H1 (cell line): Measurements from ENCODE around the gene ABI1. TPM values are rescaled to one million over a fixed set of nuclear protein-coding genes. Genes with fewer than 3 reads are reported as not detected.

ENCODE experiments used
- CTCF ChIA-PET: fragments of 300-600 bp; sonication (Branson Sonifier 250); formaldehyde crosslinking; loops from one replicate; lab custom pipeline; 2021; ENCODE audit not compliant: partially characterized antibody; lab: Charles Lee
- POLR2A ChIA-PET: fragments of 300-600 bp; sonication (Branson Sonifier 250); formaldehyde crosslinking; loops from one replicate; lab custom pipeline; 2021; ENCODE audit warnings: inconsistent platforms; ENCODE audit not compliant: partially characterized antibody; lab: Charles Lee
- DNase-seq, 2 experiments: peaks; one replicate each; pipeline versions ENCODE4 v3.0.0 to v3.0.0-alpha.2; 2010 to 2022; ENCODE audit warnings: low spot score in 2 of 2, low read depth in 1 of 2, mixed read lengths in 1 of 2
- FAIRE-seq: peaks from 2 replicates; lab custom pipeline; 2011; peaks lifted over from hg19 to GRCh38; lab: Jason Lieb, UNC
- H2AFZ ChIP-seq: 2 replicates; pipeline ENCODE4 v1.8.1; 2012; ENCODE audit warnings: low read length, inconsistent platforms
- H2AK5ac ChIP-seq: 2 replicates; pipeline ENCODE4 v1.6.1; 2013; ENCODE audit warnings: low read depth, low read length
- H2BK120ac ChIP-seq: replicated peaks from 2 replicates; pipeline ENCODE3; 2013; ENCODE audit warnings: low read depth, low read length, inconsistent platforms
- H2BK12ac ChIP-seq: 2 replicates; pipeline ENCODE4 v1.6.1; 2013; ENCODE audit warnings: low read depth, low read length
- H2BK15ac ChIP-seq: 2 replicates; pipeline ENCODE4 v1.6.1; 2013; ENCODE audit warnings: low read length
- H2BK20ac ChIP-seq: 2 replicates; pipeline ENCODE4 v1.6.1; 2013; ENCODE audit warnings: low read length
- H2BK5ac ChIP-seq: 2 replicates; pipeline ENCODE4 v1.6.1; 2013; ENCODE audit warnings: low read depth, low read length
- H3K14ac ChIP-seq: 2 replicates; pipeline ENCODE4 v1.6.1; 2013; ENCODE audit warnings: inconsistent platforms; ENCODE audit not compliant: insufficient read length
- H3K18ac ChIP-seq: 2 replicates; pipeline ENCODE4 v1.6.1; 2013; ENCODE audit warnings: low read length; ENCODE audit errors: extremely low read depth
- H3K23ac ChIP-seq: 2 replicates; pipeline ENCODE4 v1.6.1; 2013; ENCODE audit warnings: inconsistent platforms; ENCODE audit not compliant: insufficient read length
- H3K23me2 ChIP-seq: 2 replicates; pipeline ENCODE4 v1.6.1; 2013; ENCODE audit warnings: low read depth, low read length
- H3K27ac ChIP-seq: 2 replicates; pipeline ENCODE4 v1.6.1; 2011; ENCODE audit warnings: low read depth, low read length, inconsistent platforms
- H3K27me3 ChIP-seq, 4 experiments: replicated peaks in 1 of 4; 1 replicate in 1 of 4; 2 replicates in 3 of 4; pipeline versions ENCODE4 v1.6.1 to v1.8.1; 2011 to 2013; ENCODE audit warnings: low read length in 3 of 4, mild to moderate bottlenecking in 3 of 4, inconsistent platforms in 2 of 4, mixed read lengths in 2 of 4, moderate library complexity in 1 of 4; ENCODE audit not compliant: control insufficient read depth in 3 of 4, insufficient read depth in 3 of 4; ENCODE audit errors: extremely low read depth in 1 of 4
- H3K36me3 ChIP-seq, 4 experiments: 2 replicates each; pipeline versions ENCODE4 v1.6.1 to v1.8.1; 2011 to 2013; ENCODE audit warnings: mild to moderate bottlenecking in 4 of 4, low read length in 3 of 4, moderate library complexity in 2 of 4, control low read depth in 1 of 4, inconsistent platforms in 1 of 4; ENCODE audit not compliant: insufficient read depth in 4 of 4, control insufficient read depth in 2 of 4
- H3K4ac ChIP-seq: replicated peaks from 2 replicates; pipeline ENCODE3; 2013; ENCODE audit warnings: low read length, low read depth, mixed read lengths, inconsistent platforms; ENCODE audit not compliant: insufficient read length
- H3K4me1 ChIP-seq, 4 experiments: replicated peaks in 1 of 4; 1 replicate in 1 of 4; 2 replicates in 3 of 4; pipeline versions ENCODE4 v1.6.1 to v1.8.1; 2011 to 2013; ENCODE audit warnings: low read length in 3 of 4, inconsistent platforms in 2 of 4, mixed read lengths in 1 of 4; ENCODE audit not compliant: insufficient read depth in 4 of 4, control insufficient read depth in 3 of 4
- H3K4me2 ChIP-seq, 2 experiments: 2 replicates each; pipeline versions ENCODE4 v1.6.1 to v1.8.1; 2011 to 2013; ENCODE audit warnings: low read depth in 2 of 2, low read length in 2 of 2, control low read depth in 1 of 2, inconsistent platforms in 1 of 2, mild to moderate bottlenecking in 1 of 2; ENCODE audit not compliant: insufficient read depth in 1 of 2
- H3K4me3 ChIP-seq, 4 experiments: fragments of 200-600, 300-600 bp in 1 of 4; sonication (generic), shearing (Covaris generic), sonication (Bioruptor Twin) in 1 of 4; 2 replicates each; pipeline versions ENCODE4 v1.5.1 to v1.8.1; 2011 to 2016; ENCODE audit warnings: low read length in 4 of 4, low read depth in 3 of 4, control low read depth in 2 of 4, inconsistent platforms in 2 of 4, mild to moderate bottlenecking in 2 of 4, mixed read lengths in 1 of 4, moderate library complexity in 1 of 4; ENCODE audit not compliant: insufficient read depth in 2 of 4; ENCODE audit errors: extremely low read depth in 1 of 4
- H3K56ac ChIP-seq: replicated peaks from 2 replicates; pipeline ENCODE3; 2013; ENCODE audit warnings: low read depth, mild to moderate bottlenecking, mixed read lengths, low read length, inconsistent platforms; ENCODE audit not compliant: insufficient read length
- H3K79me1 ChIP-seq: 2 replicates; pipeline ENCODE4 v1.6.1; 2013; ENCODE audit warnings: low read depth, low read length, control low read depth
- H3K79me2 ChIP-seq, 2 experiments: 2 replicates each; pipeline versions ENCODE4 v1.6.1 to v1.8.1; 2012 to 2013; ENCODE audit warnings: low read length in 2 of 2, mild to moderate bottlenecking in 2 of 2, inconsistent platforms in 1 of 2; ENCODE audit not compliant: insufficient read depth in 2 of 2, control insufficient read depth in 1 of 2
- H3K9ac ChIP-seq, 4 experiments: replicated peaks in 1 of 4; 1 replicate in 1 of 4; 2 replicates in 3 of 4; pipeline versions ENCODE4 v1.6.1 to v1.8.1; 2011 to 2013; ENCODE audit warnings: low read depth in 3 of 4, low read length in 3 of 4, control low read depth in 2 of 4, mild to moderate bottlenecking in 2 of 4, moderate library complexity in 2 of 4, inconsistent platforms in 1 of 4; ENCODE audit errors: extremely low read depth in 1 of 4
- H3K9me3 ChIP-seq, 2 experiments: 2 replicates each; pipeline versions ENCODE4 v1.6.1 to v1.8.1; 2012 to 2013; ENCODE audit warnings: mild to moderate bottlenecking in 2 of 2, moderate library complexity in 2 of 2, control low read depth in 1 of 2, inconsistent platforms in 1 of 2, low read depth in 1 of 2, low read length in 1 of 2, mixed read lengths in 1 of 2; ENCODE audit not compliant: insufficient read depth in 2 of 2
- H4K20me1 ChIP-seq, 2 experiments: replicated peaks in 1 of 2; 2 replicates each; pipeline versions ENCODE3 to v1.8.1; 2011 to 2013; ENCODE audit warnings: inconsistent platforms in 2 of 2, low read length in 2 of 2, mild to moderate bottlenecking in 1 of 2; ENCODE audit not compliant: insufficient read depth in 2 of 2, control insufficient read depth in 1 of 2
- H4K5ac ChIP-seq: 2 replicates; pipeline ENCODE4 v1.6.1; 2013; ENCODE audit warnings: low read length, low read depth, mixed read lengths, inconsistent platforms; ENCODE audit not compliant: insufficient read length
- H4K8ac ChIP-seq: 2 replicates; pipeline ENCODE4 v1.8.0; 2013; ENCODE audit warnings: mild to moderate bottlenecking, moderate library complexity, low read length, inconsistent platforms; ENCODE audit not compliant: insufficient read depth; ENCODE audit errors: extremely low read depth
- H4K91ac ChIP-seq: replicated peaks from 2 replicates; pipeline ENCODE3; 2013; ENCODE audit warnings: low read length, mixed read lengths, inconsistent platforms; ENCODE audit not compliant: insufficient read length
- BACH1 ChIP-seq: IDR thresholded peaks from 2 replicates; pipeline ENCODE4 v1.6.1; 2012; ENCODE audit warnings: low read length, improper control_type of control experiment
- BCL11A ChIP-seq, 2 experiments: IDR thresholded peaks; one replicate each; pipeline ENCODE4 v1.6.1; 2011; ENCODE audit warnings: low read depth in 2 of 2, low read length in 2 of 2, mild to moderate bottlenecking in 2 of 2
- BRCA1 ChIP-seq: IDR thresholded peaks from 2 replicates; pipeline ENCODE4 v1.6.1; 2012; ENCODE audit warnings: low read depth, low read length, improper control_type of control experiment
- CHD2 ChIP-seq: IDR thresholded peaks from 2 replicates; pipeline ENCODE4 v1.6.1; 2012; ENCODE audit warnings: low read length, improper control_type of control experiment
- CTBP2 ChIP-seq: IDR thresholded peaks from 2 replicates; pipeline ENCODE4 v1.7.0; 2011; ENCODE audit warnings: borderline replicate concordance, mild to moderate bottlenecking, moderate library complexity, mixed read lengths, low read length; ENCODE audit not compliant: insufficient read depth, insufficient read length
- EZH2 ChIP-seq: fragments of 200-600 bp; sonication (generic); IDR thresholded peaks from 2 replicates; pipeline ENCODE4 v1.7.1; 2012; ENCODE audit warnings: low read depth, mild to moderate bottlenecking, moderate library complexity, low read length, inconsistent platforms; ENCODE audit not compliant: severe bottlenecking
- JUND ChIP-seq: IDR thresholded peaks from 2 replicates; pipeline ENCODE4 v1.6.1; 2011; ENCODE audit warnings: mild to moderate bottlenecking, improper control_type of control experiment, low read length
- KDM5A ChIP-seq: fragments of 200-600 bp; IDR thresholded peaks from 2 replicates; pipeline ENCODE4 v1.7.1; 2012; ENCODE audit warnings: mild to moderate bottlenecking, low read length, inconsistent platforms, mixed read lengths
- NRF1 ChIP-seq: IDR thresholded peaks from 2 replicates; pipeline ENCODE4 v1.6.1; 2011; ENCODE audit warnings: mild to moderate bottlenecking, low read depth, low read length, improper control_type of control experiment
- POLR2A ChIP-seq, 2 experiments: IDR thresholded peaks; 1 replicate in 1 of 2; 2 replicates in 1 of 2; pipeline ENCODE4 v1.6.1; 2011; ENCODE audit warnings: low read depth in 2 of 2, low read length in 2 of 2, mild to moderate bottlenecking in 2 of 2; ENCODE audit errors: control extremely low read depth in 1 of 2
- RBBP5 ChIP-seq: IDR thresholded peaks from 2 replicates; pipeline ENCODE4 v1.7.1; 2012; ENCODE audit warnings: low read depth, mild to moderate bottlenecking, inconsistent platforms, low read length, moderate library complexity, borderline replicate concordance
- RFX5 ChIP-seq: IDR thresholded peaks from 2 replicates; pipeline ENCODE4 v1.6.1; 2011; ENCODE audit warnings: low read depth, low read length, improper control_type of control experiment, borderline replicate concordance
- SIRT6 ChIP-seq: IDR thresholded peaks from one replicate; pipeline ENCODE4 v1.7.1; 2012; ENCODE audit warnings: low read length, inconsistent platforms
- WGBS, 2 experiments: shearing (Covaris generic) in 1 of 2; methylation state at CpG; one replicate each; pipeline versions ENCODE4 v1.1.6 to v1.1.7; 2013 to 2015; ENCODE audit warnings: low lambda C conversion rate in 2 of 2, mixed read lengths in 2 of 2, inconsistent platforms in 1 of 2, low coverage in 1 of 2, missing lambda C conversion rate in 1 of 2; ENCODE audit not compliant: insufficient replicate concordance in 2 of 2, insufficient coverage in 1 of 2, insufficient read length in 1 of 2; ENCODE audit errors: extremely low coverage in 1 of 2, missing lambda C conversion rate in 1 of 2; 5-methylcytosine and 5-hydroxymethylcytosine counted together
- polyA plus RNA-seq, 7 experiments: library from polyadenylated mRNA; depleted of rRNA in 3 of 7; stranded (reverse) in 5 of 7; unstranded in 2 of 7; fragments of >200 nt in 5 of 7; fragments of 200-250 nt in 2 of 7; gene quantifications; 1 replicate in 5 of 7; 2 replicates in 1 of 7; 4 replicates in 1 of 7; pipeline versions ENCODE4 v1.2.1 to v1.2.3, GENCODE V29; 2011 to 2013; ENCODE audit warnings: missing spikeins in 2 of 7, mixed read lengths in 2 of 7
- total RNA-seq: library from RNA; stranded (reverse); fragmentation: NEBNext Ultra II Directional; extraction: Animal tissue kit (Norgen Biotek cat#: 25700); gene quantifications from 2 replicates; pipeline ENCODE4 v1.2.1, GENCODE V29; 2021

Gene ABI1
- total and polyA plus RNA-seq, 2 of the 8 experiments (the other 6 are each of a cell fraction or from before 2014, with no cell fraction given): 35.4 to 37.0 TPM

- Histone ChIP-seq H3K79me1 (no peaks in the 10 kb centered on the region; the same call in 1 of the 2 replicates), H2AFZ (no peak overlapping the region), H3K4me2 (no peak overlapping the region), H3K9ac (no peak overlapping the region), H3K4ac (no peak overlapping the region), H3K18ac (no peak overlapping the region), H3K56ac (no peak overlapping the region), H3K9me3 (no peaks in the 10 kb centered on the region), H2BK15ac (no peak overlapping the region), H3K23me2 (no peaks in the 10 kb centered on the region), H3K4me3 (no peak overlapping the region), H2AK5ac (no peak overlapping the region), H3K27me3 (no peaks in the 10 kb centered on the region), H3K79me2 (peaks cover 9 to 71% of the 10 kb centered on the region in 2 experiments), H2BK5ac (no peak overlapping the region), H3K4me1 (peaks cover 0 to 7% (median under 1%) of the 10 kb centered on the region in 4 experiments; a peak in 2 of 7 replicates), H3K23ac (no peak overlapping the region), H2BK12ac (no peak overlapping the region; the same call in 1 of the 2 replicates), H4K20me1 (peaks cover 0 to 1% of the 10 kb centered on the region in 2 experiments), H3K36me3 (no peaks in the 10 kb centered on the region; a peak in 1 of 8 replicates), H4K8ac (no peak overlapping the region), H4K91ac (no peak overlapping the region), H2BK120ac (no peak overlapping the region), H3K14ac (no peak overlapping the region), H4K5ac (no peak overlapping the region), H3K27ac (no peak overlapping the region), H2BK20ac (no peak overlapping the region)
- WGBS, 2 experiments: 92% methylated on average over 8 of the region's 8 CpGs; no CpG with 5 or more reads in 1 of the 2 experiments
- CTCF ChIA-PET: interaction anchor here (0.9 to 2.2 kb wide), 5 partner anchors 10 to 102 kb away, joined by 3 to 8 read pairs (median 5); no protein-coding TSS in a partner anchor
- POLR2A ChIA-PET: interaction anchor here (1.9 kb wide), 1 partner anchor 11 kb away, joined by 6 read pairs; no protein-coding TSS in a partner anchor
- DNase-seq (no peak), FAIRE-seq (no peak)
- TF ChIP-seq BCL11A (IDR thresholded peaks at IDR 0.05; ENCODE audit: low read depth in 2 of 2, low read length in 2 of 2) (no peak), JUND (no peak), BACH1 (no peak), KDM5A (no peak), BRCA1 (no peak), CHD2 (no peak), NRF1 (no peak), RBBP5 (no peak), POLR2A (IDR thresholded peaks at IDR 0.05; ENCODE audit: control extremely low read depth in 1 of 2, low read depth in 2 of 2, low read length in 2 of 2) (no peak), EZH2 (no peak), RFX5 (no peak), CTBP2 (no peak), SIRT6 (no peak)
Measured at GRCh38 chr10:26780106-26780792, 80.5 kb downstream of the ABI1 start.
